ENCODE measurements around the gene PLCH2.

PLCH2 gene

GRCh38 chr1:2496087-2496622 lies 20.1 kb downstream of the PLCH2 start:
- no peak overlapping the region for H3K4me3 ChIP-seq (ENCODE audit: low read depth, low read length)
- H3K9me3 ChIP-seq (ENCODE audit: control insufficient read depth, insufficient read depth, low read length), result no peaks in the 10 kb centered on the region
- no peaks in the 10 kb centered on the region for H3K4me1 ChIP-seq (ENCODE audit: control insufficient read depth, insufficient read depth, low read length)
- no peaks in the 10 kb centered on the region for H3K36me3 ChIP-seq (ENCODE audit: control insufficient read depth, insufficient read depth, low read length)
- no peak overlapping the region for H3K9ac ChIP-seq (ENCODE audit: low read depth, low read length)
- H3K27me3 ChIP-seq (ENCODE audit: control insufficient read depth, insufficient read depth, low read length), result no peaks in the 10 kb centered on the region

GRCh38 chr1:2496746-2497145 lies 20.7 kb downstream of the PLCH2 start:
- Histone ChIP-seq H3K27me3 (ENCODE audit: control insufficient read depth, insufficient read depth, low read length) (no peaks in the 10 kb centered on the region), H3K9ac (ENCODE audit: low read depth, low read length) (no peak overlapping the region), H3K4me1 (ENCODE audit: control insufficient read depth, insufficient read depth, low read length) (no peaks in the 10 kb centered on the region), H3K36me3 (ENCODE audit: control insufficient read depth, insufficient read depth, low read length) (no peaks in the 10 kb centered on the region), H3K9me3 (ENCODE audit: control insufficient read depth, insufficient read depth, low read length) (no peaks in the 10 kb centered on the region), H3K4me3 (ENCODE audit: low read depth, low read length) (no peak overlapping the region)

- H3K9me3 ChIP-seq (ENCODE audit: control insufficient read depth, insufficient read depth, low read length), result no peaks in the 10 kb centered on the region
- H3K36me3 ChIP-seq (ENCODE audit: control insufficient read depth, insufficient read depth, low read length), result no peaks in the 10 kb centered on the region
- no peaks in the 10 kb centered on the region for H3K27me3 ChIP-seq (ENCODE audit: control insufficient read depth, insufficient read depth, low read length)
- no peaks in the 10 kb centered on the region for H3K4me1 ChIP-seq (ENCODE audit: control insufficient read depth, insufficient read depth, low read length)
- no peak overlapping the region for H3K4me3 ChIP-seq (ENCODE audit: low read depth, low read length)
- no peak overlapping the region for H3K9ac ChIP-seq (ENCODE audit: low read depth, low read length)
Observed at GRCh38 chr1:2497891-2498290, 21.8 kb downstream of the PLCH2 start.

GRCh38 chr1:2498648-2499047 lies 22.6 kb downstream of the PLCH2 start:
- Histone ChIP-seq H3K9me3 (ENCODE audit: control insufficient read depth, insufficient read depth, low read length) (no peaks in the 10 kb centered on the region), H3K4me3 (ENCODE audit: low read depth, low read length) (no peak overlapping the region), H3K27me3 (ENCODE audit: control insufficient read depth, insufficient read depth, low read length) (no peaks in the 10 kb centered on the region), H3K9ac (ENCODE audit: low read depth, low read length) (no peak overlapping the region), H3K4me1 (ENCODE audit: control insufficient read depth, insufficient read depth, low read length) (no peaks in the 10 kb centered on the region), H3K36me3 (ENCODE audit: control insufficient read depth, insufficient read depth, low read length) (no peaks in the 10 kb centered on the region)

GRCh38 chr1:2499260-2499659 lies 23.2 kb downstream of the PLCH2 start:
- H3K27me3 ChIP-seq (ENCODE audit: control insufficient read depth, insufficient read depth, low read length), result no peaks in the 10 kb centered on the region
- H3K4me3 ChIP-seq (ENCODE audit: low read depth, low read length), result no peak overlapping the region
- H3K4me1 ChIP-seq (ENCODE audit: control insufficient read depth, insufficient read depth, low read length), result no peaks in the 10 kb centered on the region
- no peaks in the 10 kb centered on the region for H3K9me3 ChIP-seq (ENCODE audit: control insufficient read depth, insufficient read depth, low read length)
- no peaks in the 10 kb centered on the region for H3K36me3 ChIP-seq (ENCODE audit: control insufficient read depth, insufficient read depth, low read length)
- no peak overlapping the region for H3K9ac ChIP-seq (ENCODE audit: low read depth, low read length)

- Histone ChIP-seq H3K9me3 (ENCODE audit: control insufficient read depth, insufficient read depth, low read length) (no peaks in the 10 kb centered on the region), H3K4me3 (ENCODE audit: low read depth, low read length) (no peak overlapping the region), H3K4me1 (ENCODE audit: control insufficient read depth, insufficient read depth, low read length) (no peaks in the 10 kb centered on the region), H3K27me3 (ENCODE audit: control insufficient read depth, insufficient read depth, low read length) (no peaks in the 10 kb centered on the region), H3K36me3 (ENCODE audit: control insufficient read depth, insufficient read depth, low read length) (no peaks in the 10 kb centered on the region), H3K9ac (ENCODE audit: low read depth, low read length) (no peak overlapping the region)
Observed at GRCh38 chr1:2499986-2500596, 24.0 kb downstream of the PLCH2 start.

GRCh38 chr1:2501041-2501819 lies 25.1 kb downstream of the PLCH2 start:
- no peak overlapping the region for H3K9ac ChIP-seq (ENCODE audit: low read depth, low read length)
- H3K27me3 ChIP-seq (ENCODE audit: control insufficient read depth, insufficient read depth, low read length), result no peaks in the 10 kb centered on the region
- no peaks in the 10 kb centered on the region for H3K36me3 ChIP-seq (ENCODE audit: control insufficient read depth, insufficient read depth, low read length)
- no peak overlapping the region for H3K4me3 ChIP-seq (ENCODE audit: low read depth, low read length)
- no peaks in the 10 kb centered on the region for H3K9me3 ChIP-seq (ENCODE audit: control insufficient read depth, insufficient read depth, low read length)
- no peaks in the 10 kb centered on the region for H3K4me1 ChIP-seq (ENCODE audit: control insufficient read depth, insufficient read depth, low read length)

GRCh38 chr1:2501820-2502119 lies 25.7 kb downstream of the PLCH2 start:
- Histone ChIP-seq H3K27me3 (ENCODE audit: control insufficient read depth, insufficient read depth, low read length) (no peaks in the 10 kb centered on the region), H3K36me3 (ENCODE audit: control insufficient read depth, insufficient read depth, low read length) (no peaks in the 10 kb centered on the region), H3K9me3 (ENCODE audit: control insufficient read depth, insufficient read depth, low read length) (no peaks in the 10 kb centered on the region), H3K4me1 (ENCODE audit: control insufficient read depth, insufficient read depth, low read length) (no peaks in the 10 kb centered on the region), H3K4me3 (ENCODE audit: low read depth, low read length) (no peak overlapping the region), H3K9ac (ENCODE audit: low read depth, low read length) (no peak overlapping the region)

GRCh38 chr1:2502210-2502609 lies 26.1 kb downstream of the PLCH2 start:
- Histone ChIP-seq H3K36me3 (ENCODE audit: control insufficient read depth, insufficient read depth, low read length) (no peaks in the 10 kb centered on the region), H3K9ac (ENCODE audit: low read depth, low read length) (no peak overlapping the region), H3K4me1 (ENCODE audit: control insufficient read depth, insufficient read depth, low read length) (no peaks in the 10 kb centered on the region), H3K27me3 (ENCODE audit: control insufficient read depth, insufficient read depth, low read length) (no peaks in the 10 kb centered on the region), H3K9me3 (ENCODE audit: control insufficient read depth, insufficient read depth, low read length) (no peaks in the 10 kb centered on the region), H3K4me3 (ENCODE audit: low read depth, low read length) (no peak overlapping the region)

GRCh38 chr1:2502661-2503553 lies 26.8 kb downstream of the PLCH2 start:
- Histone ChIP-seq H3K4me3 (ENCODE audit: low read depth, low read length) (no peak overlapping the region), H3K36me3 (ENCODE audit: control insufficient read depth, insufficient read depth, low read length) (peaks cover under 1% of the 10 kb centered on the region), H3K9ac (ENCODE audit: low read depth, low read length) (no peak overlapping the region)

GRCh38 chr1:2503554-2504224 lies 27.6 kb downstream of the PLCH2 start:
- H3K4me1 ChIP-seq (ENCODE audit: control insufficient read depth, insufficient read depth, low read length), result no peaks in the 10 kb centered on the region
- H3K36me3 ChIP-seq (ENCODE audit: control insufficient read depth, insufficient read depth, low read length), result peaks cover 5% of the 10 kb centered on the region
- no peak overlapping the region for H3K4me3 ChIP-seq (ENCODE audit: low read depth, low read length)

More at GRCh38 chr1:2502661-2503553, 26.8 kb downstream of the PLCH2 start:
- Histone ChIP-seq H3K27me3 (ENCODE audit: control insufficient read depth, insufficient read depth, low read length) (no peaks in the 10 kb centered on the region), H3K9me3 (ENCODE audit: control insufficient read depth, insufficient read depth, low read length) (no peaks in the 10 kb centered on the region), H3K4me1 (ENCODE audit: control insufficient read depth, insufficient read depth, low read length) (no peaks in the 10 kb centered on the region)

More at GRCh38 chr1:2503554-2504224, 27.6 kb downstream of the PLCH2 start:
- H3K27me3 ChIP-seq (ENCODE audit: control insufficient read depth, insufficient read depth, low read length), result no peaks in the 10 kb centered on the region
- H3K9me3 ChIP-seq (ENCODE audit: control insufficient read depth, insufficient read depth, low read length), result no peaks in the 10 kb centered on the region
- H3K9ac ChIP-seq (ENCODE audit: low read depth, low read length), result no peak overlapping the region

Measured in iPS-15b (cell line).